ENCODE measurements around the gene CPZ.

The CPZ gene

DNA sequence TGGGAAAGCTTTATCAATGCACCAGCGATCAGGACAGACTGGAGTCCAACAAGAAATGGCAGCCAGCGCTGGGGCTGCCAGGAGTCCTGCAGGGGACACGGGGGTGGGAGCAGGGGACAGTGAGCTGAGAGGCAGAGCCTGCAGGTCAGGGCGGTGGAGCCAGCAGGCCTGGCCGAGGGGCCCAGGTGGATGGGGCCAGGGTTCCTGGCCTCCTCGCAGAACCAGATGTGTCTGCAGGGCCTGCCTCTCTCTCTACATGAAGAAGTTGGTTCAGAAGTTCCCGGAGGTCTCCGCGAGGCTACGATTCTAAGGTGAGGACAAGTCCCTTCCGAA lies 63.6 kb downstream of the CPZ start:
- DNase-seq = no peak

DNA sequence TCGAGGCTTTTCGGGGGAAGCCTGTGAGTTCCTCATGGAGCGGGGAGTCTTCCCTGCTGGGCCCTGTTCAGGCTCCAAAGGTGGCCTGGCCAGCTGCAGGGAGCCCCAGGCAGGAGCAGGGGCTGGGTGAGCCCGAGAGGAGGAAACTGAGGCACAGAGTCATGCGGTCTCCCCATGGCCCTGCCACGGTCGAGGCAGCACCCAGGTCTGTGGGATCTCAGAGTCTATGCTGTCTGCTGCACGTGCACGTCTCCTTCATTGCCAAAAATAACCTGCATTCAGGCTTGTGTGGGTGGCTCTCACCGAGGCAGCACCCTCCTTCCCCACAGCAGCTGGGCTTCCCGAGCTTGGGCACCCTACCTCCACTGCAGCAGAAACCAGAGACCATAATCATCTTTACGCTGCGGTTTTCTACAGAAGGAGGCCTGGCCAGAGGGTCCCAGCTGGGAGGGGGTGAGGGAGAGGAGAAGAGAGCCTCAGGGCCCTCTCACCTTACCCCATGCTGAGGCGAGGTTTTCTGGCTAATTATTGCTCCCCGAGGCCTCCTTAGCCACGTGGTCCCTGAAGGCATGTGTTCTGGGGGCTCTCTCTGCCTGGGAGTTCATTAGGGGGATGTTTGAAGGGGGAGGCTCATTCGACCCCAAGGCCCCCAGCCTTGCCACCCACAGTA lies 64.3 kb downstream of the CPZ start:
- DNase-seq = no peak

GRCh38 chr4:8657381-8658088 lies 65.0 kb downstream of the CPZ start:
- no peak for DNase-seq

DNA sequence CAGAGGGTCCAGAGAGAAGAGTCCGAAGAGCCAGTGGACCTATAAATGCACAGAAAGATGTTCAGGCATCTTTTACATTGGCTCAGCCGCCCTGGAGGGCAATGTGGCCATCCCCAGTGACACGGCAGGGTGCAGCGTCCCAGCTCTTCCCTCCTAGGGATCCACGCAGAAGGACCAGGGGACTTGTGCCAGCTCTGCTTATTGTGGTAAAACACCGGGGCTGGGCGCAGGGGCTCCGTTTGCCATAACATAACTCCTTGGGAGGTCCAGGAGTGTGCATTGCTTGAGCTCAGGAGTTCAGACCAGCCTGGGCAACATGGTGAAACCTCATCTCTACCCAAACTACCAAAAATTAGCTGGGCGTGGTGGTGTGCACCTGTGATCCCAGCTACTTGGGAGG lies 70.2 kb downstream of the CPZ start:
- DNase-seq = no peak

DNA sequence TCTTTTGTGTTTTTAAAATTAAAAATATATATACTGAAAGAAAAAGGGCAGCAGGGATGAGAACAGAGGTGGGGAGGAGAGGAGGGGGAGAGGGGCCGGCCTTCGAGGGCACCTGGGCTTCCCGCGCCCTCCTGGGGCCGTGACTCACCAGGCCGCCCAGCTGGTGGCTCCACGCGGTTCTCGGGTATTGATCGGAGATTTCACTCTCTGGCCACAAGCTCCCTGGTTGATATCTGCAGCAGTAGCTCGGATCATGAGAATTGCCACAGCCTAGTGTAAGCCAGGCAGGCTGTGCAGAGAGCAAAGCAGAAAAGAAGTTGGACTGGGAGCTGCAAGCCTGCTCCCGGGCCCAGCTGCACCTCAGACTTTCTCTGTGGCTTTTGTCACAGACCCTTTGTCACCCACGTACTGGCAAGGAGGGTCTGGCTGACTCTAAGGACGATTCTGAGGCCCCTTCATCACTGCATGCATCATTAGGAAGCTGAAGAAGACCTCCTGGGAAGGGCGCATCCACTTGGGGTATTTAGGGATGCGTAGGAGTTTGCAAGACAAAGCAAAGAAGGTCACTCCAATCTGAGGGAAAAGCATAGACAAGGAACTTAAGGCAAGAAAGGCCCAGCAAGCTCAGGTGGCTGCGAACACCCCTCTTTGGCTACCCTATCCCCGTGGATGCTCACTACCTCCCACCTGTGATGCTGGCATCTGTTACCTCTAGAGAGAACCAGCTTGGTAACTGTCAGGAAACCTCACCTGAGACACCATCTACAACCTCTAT lies 71.7 kb downstream of the CPZ start:
- no peak for DNase-seq

DNA sequence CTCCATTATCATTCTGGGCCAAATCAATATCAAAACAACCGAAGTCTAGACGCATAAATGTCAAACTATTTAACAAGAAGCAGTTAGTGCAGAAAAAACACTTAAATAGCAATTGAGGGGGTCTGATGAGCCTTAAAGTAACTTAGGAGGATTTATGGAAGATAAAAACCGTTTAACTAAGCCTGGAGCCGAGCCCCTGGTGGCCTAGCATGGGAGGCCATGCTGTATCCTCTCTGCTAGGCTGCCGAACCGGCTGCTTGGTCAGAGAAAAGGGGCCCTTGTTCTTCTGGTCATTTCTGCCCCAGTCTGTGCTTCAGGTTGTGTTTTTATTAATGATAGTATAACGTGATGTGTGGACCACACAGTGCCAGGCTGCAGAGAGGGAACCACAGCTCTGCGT lies 72.4 kb downstream of the CPZ start:
- no peak for DNase-seq

GRCh38 chr4:8665406-8666360 lies 73.1 kb downstream of the CPZ start:
- DNase-seq = no peak

GRCh38 chr4:8666581-8666980 lies 74.0 kb downstream of the CPZ start:
- DNase-seq = no peak

Data from hippocampal formation (tissue), 2 donors.